GM18907 (cell line): ENCODE data around the gene FAM43A.
A peak's percentile ranks its signal among the peaks of the same experiment; 100 is the strongest.

Experiments used
- ATAC-seq: cut with Tn5 transposase; IDR thresholded peaks from one replicate; pipeline ENCODE4 v1.9.1; 2021; ENCODE audit warnings: mild to moderate bottlenecking, moderate library complexity; ENCODE audit not compliant: unreplicated experiment

Gene FAM43A

DNA sequence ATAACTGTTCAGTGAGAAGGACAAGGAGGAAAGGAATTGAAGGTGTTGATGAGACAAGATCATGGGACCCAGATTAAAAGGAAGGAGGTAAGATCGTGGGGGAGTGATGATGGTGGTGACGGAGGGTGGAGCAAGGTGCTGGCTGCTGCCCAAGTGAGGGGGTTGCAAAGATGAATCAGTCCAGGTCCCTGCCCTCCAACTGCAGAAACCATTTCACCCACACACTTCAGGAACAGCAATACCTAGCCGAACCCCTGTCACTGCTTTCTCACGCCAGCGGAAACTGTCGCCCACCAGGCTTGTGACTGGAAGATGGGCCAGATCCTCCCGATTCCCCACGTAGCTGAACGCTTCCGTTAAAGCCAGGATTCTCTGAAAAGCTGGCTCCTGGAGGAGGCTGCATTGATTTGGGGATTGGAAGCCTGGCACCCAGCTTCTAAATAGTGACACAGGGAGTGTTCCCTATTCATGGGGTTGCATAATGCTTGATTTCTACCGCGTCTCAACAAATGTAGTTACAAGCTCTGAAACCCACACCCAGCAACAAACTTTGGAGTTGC is 10.5 kb upstream of the FAM43A start:
- ATAC-seq = no peak

DNA sequence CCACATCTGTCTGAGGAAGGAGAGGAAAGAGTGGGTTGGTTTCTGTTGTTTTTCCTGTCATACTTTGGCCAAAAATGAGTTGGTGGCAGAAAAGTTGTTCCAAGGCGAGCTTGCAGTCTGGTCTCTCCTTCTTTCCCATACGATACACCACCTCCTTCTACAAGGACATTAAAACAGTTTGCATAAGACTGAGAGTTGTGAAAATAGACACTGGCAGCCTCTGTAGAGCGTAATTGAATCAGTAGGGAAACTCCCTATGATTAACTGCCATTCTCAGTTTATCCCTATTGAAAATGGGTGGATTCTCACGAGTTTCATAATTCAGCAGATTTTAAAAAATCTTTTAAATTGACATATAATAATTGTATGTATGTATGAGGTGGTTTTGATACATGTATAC is 10.0 kb upstream of the FAM43A start:
- no peak for ATAC-seq

DNA sequence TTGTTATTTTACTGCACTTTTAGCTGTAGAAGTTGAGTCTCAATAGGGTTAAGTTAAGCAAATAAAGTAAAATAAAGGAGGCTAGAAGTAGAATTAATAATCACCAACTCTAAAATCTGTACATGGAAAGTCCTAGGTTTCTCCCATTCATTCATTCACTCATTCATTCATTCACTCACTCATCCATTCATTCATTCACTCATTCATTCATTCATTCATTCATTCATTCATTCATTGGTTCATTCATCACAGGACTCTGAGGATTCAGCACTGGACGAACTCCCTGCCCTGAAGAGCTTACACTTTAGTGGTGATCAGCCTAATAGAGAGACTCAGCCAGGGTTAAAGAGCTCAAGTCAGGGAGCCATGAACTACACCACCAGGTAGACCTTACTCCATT is 9.2 kb upstream of the FAM43A start:
- no peak for ATAC-seq

DNA sequence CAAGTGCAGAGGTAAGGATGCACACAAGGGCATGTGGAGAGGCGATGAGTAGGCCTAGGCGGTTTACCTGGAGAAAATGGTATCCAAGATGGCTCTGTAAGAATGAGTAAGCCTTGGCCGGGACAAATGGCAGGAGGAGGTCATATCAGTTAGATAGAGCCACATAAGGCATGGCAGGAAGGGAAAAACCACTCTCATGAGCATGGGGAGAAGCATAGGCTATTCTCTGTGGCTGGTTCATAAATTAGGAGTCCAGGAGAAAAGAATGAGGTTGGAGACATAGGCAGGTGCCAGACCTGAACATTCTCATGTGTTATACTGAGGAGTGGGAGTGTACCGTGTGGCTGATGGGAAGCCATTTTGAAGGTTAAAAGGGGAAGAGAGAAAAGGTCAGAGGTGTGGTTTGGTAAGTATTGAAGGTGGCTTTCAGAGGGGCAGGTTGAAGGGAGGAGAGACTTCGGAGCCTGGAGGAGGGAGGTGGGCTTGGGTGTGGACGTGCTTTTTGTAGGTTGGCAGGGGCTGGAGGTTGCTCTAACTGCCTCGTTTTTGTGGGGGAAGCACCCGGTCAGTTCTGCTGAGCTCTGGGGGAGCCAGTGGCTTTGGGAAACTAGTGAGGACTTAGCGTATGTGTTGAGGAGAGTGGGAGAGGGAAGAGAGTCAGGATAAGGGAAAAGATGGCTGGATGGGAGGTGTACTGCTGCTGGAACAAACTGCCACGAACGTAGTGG is 4.6 kb upstream of the FAM43A start:
- no peak for ATAC-seq

DNA sequence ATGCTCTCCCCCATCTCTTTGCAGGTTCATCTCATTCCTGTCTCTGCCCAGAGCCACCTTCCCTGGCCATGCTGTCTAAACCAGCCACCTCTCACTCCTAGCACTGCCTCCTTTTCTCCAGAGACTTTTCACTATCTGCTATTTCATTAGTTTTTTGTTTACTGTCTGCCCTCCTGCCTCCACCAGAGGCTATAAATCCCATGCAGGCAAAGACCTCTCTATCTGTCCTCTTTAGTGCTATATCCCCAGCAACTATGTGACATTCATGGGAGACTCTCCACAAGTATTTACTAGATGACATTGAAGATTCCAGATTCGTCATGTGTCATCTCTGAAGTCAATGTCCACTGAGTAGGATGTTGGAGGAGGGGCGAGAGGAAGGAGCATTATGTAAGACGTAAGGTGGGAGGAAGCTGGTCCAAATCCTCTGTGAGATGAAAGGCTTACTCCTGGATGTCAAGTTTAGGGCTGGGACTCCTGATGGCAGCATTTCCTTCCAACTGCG is 3.4 kb upstream of the FAM43A start:
- no peak for ATAC-seq

DNA sequence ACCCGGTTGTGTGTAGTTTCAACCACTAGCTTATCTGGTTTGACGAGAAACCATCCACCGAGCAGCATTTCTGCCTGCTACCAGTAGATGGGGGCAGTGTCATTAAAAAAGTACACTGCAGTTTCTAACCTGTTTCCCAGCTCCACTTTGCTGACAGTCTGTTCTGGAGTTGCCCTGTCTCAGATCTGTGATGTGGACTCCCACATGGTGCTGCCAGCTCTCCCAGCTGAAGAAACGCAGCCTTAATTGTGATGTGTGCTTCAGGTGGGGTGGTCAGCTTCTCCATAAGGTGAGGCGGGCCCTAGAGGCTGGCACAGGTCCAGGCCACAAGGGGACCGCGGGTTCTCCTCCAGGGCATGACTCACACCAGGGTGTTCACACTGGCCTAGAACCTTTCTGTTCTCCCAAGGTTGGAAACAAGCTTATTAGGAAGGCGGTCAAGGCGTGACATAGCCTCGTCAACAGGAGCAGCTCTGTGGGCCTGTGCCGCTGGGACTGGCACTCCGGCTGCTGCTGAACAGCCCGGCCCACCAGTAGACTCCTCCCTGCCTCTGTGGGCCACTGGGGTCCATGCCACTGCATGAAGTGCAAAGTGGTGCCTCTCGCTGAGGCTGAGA is 2.9 kb upstream of the FAM43A start:
- ATAC-seq = peak; percentile 61

DNA sequence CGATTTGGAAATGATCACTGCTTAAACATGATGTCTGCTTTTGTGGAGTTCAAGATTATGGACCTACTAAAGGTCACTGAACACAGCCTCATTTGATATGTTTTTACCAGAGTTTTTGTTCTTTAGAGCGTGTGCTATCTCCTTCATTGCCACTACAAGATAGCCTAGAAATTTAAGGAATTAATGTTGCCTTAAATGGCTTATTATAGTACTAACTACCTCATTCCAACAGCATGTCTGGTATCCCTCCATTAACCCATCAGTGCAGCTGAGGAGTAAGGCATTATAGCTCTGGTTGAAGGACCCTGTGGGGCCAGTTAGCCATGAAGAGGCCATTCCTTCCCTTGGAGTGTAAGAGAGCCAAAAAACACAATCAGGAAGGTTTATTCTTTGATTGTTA is 2.3 kb upstream of the FAM43A start:
- no peak for ATAC-seq

DNA sequence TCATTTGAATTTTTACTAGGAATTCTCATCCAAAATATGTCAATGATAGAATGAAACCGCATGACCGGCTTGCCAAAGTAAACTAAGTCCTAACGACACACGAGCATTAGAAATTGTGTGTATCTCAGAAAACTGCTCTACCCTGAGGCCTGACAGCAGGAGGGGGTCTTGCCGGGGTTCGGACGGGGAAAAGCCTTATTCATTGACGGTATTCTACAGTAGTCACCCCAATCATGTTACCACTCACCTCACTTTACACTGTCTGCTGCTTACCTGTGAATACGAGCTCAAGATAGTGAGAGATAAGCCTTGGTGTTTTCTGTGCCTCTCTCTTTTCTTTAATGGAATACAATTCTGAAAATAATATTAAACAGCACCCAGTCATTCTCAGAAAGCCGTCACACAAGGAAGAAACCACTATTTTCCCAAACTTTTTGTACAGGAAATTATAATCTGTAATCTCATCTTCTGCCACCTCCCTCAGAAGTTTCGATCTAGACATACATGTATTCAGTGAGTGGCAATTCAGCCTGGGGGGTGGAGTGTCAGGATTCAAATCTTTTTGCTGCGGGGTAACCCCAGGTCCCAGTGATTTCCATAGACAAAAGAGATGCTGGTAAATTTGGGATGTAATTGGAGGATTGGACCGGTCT is 492 bp upstream of the FAM43A start:
- no peak for ATAC-seq

DNA sequence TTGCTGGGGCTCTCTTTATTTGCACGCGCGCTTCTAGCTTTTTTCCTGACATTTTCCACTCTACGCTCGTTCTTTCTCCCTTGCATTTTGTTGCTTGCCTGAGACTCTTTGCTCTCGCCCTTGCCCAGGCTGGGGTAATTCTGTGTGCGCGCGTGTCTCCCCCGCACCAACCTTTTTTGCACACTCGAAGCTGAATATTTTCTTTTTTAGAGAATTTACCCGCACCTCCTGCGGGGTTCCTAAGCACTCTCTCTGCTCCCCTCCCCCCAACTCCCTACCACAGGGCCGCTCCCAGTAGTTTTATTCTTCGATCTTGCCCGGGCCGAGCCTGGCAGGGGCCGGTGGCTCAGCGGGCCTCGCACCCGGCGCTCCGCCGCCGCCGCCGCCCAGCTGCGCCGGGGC is 732 bp downstream of the FAM43A start:
- ATAC-seq = no peak

DNA sequence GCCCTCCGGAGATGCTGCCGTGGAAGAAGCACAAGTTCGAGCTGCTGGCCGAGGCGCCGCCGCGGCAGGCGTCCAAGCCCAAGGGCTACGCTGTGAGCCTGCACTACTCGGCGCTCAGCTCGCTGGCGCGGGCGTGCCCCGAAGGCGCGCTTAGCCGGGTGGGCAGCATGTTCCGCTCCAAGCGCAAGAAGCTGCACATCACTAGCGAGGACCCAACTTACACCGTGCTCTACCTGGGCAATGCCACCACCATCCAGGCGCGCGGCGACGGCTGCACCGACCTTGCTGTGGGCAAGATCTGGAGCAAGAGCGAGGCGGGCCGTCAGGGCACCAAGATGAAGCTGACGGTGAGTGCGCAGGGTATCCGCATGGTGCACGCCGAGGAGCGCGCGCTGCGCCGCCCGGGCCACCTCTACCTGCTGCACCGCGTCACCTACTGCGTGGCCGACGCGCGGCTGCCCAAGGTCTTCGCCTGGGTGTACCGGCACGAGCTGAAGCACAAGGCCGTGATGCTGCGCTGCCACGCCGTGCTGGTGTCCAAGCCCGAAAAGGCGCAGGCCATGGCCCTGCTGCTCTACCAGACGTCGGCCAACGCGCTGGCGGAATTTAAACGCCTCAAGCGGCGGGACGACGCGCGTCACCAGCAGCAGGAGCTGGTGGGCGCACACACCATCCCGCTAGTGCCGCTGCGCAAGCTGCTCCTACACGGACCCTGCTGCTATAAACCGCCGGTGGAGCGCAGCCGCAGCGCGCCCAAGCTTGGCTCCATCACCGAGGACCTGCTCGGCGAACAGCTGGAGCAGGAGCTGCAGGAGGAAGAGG is 1.3 kb downstream of the FAM43A start:
- no peak for ATAC-seq

DNA sequence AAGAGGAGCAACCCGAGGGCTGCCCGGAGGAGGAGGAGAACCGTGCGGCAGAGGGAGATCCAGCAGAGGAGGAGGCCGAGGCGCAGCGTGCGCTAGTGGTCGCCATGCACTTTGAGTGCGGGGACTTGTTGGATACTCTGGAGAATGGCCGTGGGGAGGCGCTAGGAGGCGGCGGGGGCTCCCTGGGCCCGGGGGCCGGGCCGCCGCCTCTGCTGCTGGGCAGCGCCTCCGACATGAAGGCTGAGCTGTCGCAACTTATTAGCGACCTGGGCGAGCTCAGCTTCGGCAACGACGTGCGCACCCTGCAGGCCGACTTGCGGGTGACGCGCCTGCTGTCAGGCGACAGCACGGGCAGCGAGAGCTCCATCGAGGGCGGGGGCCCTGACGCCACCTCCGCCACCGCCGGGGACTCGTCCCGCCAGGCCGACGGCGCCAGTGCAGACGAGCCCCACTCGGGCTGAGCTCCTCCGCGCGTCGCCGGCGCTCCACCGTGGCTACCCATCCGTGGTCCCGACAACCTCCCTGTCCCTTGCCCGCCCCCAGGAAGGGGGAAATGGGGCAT is 2.0 kb downstream of the FAM43A start:
- peak; percentile 39 for ATAC-seq

DNA sequence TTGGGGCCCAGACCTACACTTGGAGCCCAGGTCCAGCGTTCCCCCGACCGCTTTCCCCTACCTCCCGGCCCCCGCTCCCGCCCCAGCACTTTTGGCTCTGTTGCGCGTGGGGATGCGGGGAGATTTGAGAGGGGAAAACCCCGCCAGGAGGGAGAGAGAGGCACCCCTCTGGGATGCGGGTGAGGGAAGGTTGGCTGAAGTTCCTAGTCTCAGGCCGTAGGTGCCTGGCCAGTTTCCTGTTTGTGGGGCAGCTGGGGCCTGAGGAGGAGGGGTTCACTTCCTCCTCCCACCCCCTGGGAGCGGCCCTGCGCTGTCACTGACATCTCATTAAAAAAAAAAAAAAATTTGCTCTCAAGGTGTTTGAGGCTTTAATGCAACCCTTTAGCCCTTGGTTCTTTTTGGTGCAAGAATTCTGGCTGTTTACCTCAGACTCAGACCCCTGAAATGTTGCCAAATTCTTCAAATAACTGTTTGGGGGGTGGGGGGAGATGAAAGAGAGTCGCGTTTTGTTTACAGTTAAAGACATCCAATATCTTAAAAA is 2.6 kb downstream of the FAM43A start:
- peak; percentile 41 for ATAC-seq

DNA sequence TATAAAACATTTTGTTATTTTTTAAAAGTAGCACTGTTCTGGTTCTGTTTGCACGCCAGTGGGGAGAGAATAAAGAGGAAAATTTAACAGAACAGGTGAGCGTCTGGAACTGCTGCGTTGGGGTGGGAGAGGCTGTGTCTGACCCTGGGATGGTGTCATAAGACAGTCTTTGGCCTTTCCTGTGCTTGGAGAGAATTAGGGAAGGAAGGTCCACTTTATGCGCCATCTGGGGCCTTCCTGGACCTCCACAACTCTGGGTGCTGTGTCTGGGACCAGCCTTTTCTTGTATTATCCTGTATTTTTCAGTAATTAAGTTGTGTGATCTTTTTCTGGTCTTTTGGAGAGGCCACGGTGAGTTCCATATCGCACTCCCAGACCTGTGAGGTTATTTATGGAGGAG is 3.3 kb downstream of the FAM43A start:
- no peak for ATAC-seq

DNA sequence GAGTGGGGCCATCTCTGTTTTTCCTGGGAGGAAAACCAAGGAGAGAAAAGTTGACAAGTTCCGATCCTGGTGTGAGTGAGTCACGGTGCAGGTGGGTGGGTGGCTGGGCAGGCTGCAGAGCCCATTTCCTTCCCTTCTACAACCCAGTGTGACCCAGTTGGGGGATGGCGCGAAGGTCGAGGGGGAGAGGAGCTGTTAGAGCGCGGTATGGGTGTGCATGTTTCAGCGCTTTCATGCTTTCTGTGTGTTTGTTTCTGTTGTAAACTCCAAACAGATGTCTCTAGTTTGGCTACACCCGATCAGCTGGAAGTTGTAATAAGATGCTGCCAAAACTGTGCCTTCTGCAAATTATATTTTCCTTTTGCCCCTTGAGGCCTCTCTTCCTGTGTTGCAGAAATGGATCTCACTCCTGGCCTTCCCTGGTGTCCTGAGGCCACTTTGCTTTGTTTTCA is 3.8 kb downstream of the FAM43A start:
- no peak for ATAC-seq

DNA sequence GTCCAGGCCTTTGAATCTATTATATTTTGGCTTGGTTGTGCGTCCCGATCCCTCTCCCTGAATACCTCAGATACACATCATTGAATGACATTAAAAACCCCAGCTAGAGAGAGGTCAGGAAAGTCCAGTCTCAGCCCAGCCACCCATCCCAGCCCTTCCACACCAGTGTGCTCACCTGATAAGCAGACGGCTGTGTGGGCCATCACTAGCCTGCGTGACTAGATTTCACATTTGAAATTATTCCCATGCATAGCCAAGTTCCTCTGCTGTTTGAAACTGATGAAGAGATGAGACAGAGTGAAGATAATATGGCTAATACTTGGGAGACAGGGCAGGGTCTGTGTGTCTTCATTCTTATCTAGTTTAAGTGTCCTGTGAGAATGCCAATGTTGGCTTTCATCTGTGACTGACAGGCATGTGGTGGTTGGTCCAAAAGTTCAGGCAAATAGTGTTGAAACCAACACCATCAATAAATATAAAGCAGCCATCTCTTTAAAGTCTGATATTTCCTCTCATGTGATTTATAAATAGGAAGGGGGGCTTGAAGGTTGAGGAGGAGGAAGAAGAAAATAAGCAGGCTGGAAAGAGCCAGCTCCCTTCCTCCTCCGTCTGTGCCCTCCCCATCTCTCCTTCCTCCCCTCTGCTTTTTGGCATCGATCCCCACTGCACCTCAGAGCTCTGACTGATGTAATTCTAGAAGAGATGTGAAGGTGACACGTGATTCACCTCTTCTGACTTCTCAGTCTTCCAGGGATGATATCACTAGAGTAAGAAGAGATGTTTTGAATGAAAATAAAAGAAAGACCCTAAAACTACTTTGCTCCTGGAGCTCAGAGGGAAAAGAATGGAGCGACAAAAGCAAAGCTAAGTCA is 5.1 kb downstream of the FAM43A start:
- no peak for ATAC-seq

DNA sequence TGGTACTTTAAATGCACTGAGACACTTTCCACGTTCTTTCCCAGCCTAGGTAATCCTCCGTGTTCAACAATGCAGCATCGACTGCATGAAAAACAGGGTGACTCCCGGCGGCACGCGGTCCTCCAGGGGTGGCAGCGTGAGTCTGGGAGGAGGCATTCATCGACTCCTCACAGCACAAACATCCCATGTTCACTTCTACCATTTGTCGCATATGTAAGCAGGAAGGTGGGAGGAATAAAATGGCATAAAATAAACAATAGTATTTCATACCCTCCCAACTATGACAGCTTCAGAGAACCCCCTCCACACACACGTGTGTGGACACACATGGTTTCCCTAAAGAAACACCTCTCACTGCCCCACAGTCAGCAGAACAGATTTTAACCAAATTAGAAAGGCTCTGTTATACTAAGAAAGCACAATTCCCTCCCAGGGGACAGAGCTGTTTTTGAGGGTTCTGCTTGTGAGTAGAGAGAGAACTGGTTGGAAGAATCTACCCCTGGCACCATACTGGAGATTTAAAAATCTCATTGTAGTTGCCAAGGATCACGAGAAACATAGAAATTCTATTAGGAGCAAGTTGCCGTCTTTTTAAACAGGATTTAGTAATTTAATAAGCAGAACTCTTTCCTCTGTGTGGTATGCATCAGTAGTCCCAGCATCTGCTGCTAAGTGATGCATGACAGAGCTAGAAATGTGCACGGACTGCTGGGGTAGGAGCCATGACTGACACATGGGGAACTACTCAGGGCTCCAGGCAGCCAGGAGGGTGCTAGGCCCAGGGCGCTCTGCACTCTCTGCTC is 6.0 kb downstream of the FAM43A start:
- ATAC-seq = peak; percentile 74

DNA sequence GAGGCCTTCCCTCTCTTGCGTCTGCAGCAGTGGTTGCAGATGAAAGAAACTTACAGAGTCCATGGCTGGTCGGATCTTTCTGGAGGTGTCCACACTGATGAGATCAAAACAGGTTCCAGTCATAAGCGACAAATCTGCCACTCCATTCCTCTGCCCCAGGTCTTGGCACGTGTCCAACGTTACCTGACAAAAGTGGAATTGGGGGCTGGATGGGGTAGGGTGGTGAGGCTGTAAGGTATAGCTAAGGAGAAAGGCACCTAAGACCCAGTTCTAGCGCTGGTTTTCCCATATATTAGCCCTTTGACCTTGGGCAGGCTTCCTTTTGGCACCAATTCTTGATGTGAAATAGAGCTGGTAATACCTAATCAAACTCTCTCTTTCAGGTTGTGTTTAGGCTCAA is 11.0 kb downstream of the FAM43A start:
- no peak for ATAC-seq

DNA sequence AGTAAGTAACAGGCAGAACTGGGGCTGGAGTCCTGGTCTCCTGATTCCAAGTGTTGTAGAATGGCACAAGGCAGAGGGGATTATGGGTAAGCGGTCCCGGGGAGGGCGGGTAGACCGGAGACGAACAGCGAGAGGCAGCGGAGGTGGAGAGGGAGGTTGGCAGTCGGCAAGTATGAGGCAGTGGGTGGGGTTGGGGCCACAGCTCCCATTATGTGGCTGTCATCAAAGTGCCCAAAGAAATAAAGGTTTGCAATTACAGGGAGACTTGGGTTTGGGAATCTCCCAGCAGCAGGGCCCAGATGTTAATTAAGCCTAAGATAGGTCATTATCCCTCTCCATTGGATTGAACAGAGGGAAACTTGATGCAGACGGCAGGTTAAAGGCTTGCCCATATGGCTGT is 16.9 kb downstream of the FAM43A start:
- ATAC-seq = no peak

DNA sequence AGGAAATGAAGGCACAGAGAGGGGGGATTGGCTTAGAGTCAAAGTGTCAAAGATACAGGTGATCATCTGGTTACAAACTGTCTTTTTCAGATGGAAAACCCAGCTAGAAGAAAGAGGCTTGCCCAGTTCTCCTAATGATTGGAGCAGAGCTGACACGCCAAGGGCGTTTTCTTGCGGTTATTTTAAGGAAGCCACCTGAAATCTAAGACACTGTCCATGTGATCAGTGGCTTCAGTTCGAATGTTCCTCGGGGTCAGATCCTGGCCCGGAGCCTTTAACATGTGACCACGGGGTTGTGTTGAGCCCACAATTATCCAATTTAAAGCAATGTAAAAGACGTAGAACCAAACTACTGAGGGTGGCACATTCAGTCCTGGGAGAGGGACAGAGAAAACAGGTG is 19.5 kb downstream of the FAM43A start:
- no peak for ATAC-seq
